GM12801 (cell line): ENCODE measurements around the gene MESP1.

Source experiments
- TF ChIP-seq, protein P1 (sequence below): IDR thresholded peaks from one replicate; pipeline ENCODE4 v1.5.1; 2011; ENCODE audit warnings: control low read depth; ENCODE audit not compliant: insufficient read length; ENCODE audit errors: extremely low read depth

The MESP1 gene

DNA sequence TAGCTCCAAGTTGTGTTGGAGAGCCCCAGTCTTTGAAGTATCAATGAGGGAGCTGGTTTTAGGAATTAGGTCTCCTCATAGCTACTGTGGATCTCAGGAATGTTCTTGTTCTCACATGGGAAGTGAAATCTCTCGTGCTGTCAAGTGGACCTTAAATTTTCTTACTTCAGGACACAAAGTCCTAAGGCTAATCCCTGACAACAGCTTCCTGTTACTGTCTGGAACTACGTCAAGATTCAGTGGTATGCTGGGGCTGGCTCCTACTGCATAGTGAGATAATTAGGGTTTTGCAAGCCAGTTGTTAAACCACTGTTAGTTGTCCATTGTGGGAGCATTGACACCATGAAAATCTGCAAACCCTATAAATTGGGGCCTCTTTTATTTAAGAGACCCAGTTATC lies 22.8 kb downstream of the MESP1 start:
- TF ChIP-seq, protein P1, sequence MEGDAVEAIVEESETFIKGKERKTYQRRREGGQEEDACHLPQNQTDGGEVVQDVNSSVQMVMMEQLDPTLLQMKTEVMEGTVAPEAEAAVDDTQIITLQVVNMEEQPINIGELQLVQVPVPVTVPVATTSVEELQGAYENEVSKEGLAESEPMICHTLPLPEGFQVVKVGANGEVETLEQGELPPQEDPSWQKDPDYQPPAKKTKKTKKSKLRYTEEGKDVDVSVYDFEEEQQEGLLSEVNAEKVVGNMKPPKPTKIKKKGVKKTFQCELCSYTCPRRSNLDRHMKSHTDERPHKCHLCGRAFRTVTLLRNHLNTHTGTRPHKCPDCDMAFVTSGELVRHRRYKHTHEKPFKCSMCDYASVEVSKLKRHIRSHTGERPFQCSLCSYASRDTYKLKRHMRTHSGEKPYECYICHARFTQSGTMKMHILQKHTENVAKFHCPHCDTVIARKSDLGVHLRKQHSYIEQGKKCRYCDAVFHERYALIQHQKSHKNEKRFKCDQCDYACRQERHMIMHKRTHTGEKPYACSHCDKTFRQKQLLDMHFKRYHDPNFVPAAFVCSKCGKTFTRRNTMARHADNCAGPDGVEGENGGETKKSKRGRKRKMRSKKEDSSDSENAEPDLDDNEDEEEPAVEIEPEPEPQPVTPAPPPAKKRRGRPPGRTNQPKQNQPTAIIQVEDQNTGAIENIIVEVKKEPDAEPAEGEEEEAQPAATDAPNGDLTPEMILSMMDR = no peak

DNA sequence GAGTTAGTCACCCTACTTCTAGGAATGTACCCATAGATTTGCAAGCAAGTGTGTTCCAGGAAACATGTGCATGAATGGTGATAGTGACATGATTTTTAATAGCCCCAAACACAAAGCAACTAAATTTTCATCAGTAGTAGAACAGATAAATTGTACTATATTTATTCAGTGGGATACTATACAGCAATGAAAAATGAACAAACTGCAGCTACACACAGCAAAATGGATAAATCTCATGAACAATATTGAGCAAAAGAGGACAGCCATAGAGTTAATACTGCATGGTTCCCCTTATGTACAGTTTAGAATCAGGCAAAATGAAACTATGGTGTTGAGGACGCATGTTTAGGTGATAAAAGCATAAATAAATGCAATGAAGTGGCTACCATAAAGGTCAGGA lies 26.0 kb downstream of the MESP1 start:
- TF ChIP-seq, protein P1 = no peak

DNA sequence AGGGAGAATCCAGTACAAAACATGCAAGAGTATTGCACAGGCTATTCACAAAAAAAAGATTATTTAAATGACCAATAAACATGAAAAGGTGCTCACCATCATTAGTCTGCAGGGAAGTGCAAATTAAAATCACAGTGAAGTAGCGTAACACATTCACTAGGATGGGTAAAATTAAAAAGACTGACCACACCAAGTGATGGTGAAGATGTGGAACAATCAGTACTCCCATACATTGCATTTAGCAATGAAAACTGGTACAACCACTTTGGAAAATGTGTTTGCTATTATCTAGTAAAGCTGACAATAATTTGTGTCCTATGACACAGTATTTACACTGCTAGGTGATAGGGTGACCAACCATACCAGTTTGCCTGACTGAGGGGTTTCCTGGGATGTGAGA lies 26.4 kb downstream of the MESP1 start:
- TF ChIP-seq, protein P1 = no peak

DNA sequence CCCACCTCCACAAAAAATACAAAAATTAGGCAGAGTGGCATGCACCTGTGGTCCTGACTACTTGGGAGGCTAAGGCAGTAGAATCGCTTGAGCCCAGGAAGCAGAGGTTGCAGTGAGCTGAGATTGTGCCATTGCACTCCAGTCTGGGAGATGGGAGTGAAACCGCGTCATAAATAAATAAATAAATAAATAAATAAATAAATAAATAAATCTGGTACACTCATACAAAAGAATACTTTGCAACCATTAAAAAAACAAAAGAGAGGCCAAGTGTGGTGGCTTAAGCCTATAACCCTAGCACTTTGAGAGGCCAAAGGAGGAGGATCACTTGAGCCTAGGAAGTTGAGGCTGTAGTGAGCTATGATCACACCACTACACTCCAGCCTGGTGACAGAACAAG lies 28.0 kb downstream of the MESP1 start:
- TF ChIP-seq, protein P1 = no peak

DNA sequence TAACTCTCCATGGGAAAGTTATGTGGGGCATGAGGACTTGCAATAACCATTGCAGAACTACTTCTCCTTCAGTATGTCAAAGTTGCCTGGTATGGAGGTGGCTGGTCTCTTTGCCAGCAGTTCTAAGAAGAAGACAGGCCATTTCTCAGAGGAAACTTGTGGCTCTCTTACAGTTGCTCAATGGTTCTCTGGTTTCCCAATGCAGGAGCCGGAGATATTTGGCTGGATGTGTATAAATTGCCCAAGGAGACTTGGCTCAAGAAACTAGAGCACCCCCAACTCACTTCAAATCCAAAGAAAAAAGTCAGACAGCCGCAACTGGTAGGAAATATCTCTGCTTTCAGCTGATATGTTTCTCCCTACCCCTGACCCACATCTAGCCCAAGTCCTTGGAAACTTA lies 36.3 kb downstream of the MESP1 start:
- TF ChIP-seq, protein P1 = no peak

DNA sequence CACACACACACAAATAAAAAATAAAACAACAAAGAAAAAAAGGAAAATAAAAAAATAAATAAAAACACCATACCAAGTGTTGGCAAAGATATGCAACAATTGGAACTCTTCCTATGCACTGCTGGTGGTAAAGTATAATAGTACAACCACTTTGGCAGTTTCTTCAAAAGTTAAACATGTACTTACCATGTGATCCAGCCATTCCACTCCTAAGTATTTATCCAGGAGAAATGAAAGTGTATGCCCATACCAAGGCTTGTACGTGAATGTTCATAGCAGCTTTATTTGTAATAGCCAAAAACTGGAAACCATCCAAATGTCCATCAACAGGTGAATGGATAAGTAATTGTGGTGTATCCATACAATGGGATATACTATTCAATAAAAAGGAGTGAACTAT lies 43.5 kb downstream of the MESP1 start:
- TF ChIP-seq, protein P1 = no peak

DNA sequence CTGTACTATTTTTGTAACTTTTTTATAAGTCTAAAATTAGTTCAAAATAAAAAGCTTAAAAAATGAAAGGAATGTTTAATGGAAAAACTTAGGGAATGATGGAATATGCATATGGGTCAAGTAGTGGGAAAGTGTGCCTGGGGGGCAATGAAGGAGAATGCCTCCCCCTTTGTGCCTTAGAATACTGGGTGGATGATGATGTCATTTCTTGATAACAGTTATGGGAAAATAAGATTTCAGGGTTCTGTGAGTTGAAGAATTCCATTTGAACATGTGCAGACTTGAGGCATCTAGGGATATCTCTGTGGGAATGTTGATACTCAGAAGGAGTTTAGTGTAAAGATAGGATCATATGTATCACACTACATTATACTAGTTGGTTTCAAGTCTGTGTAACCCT lies 46.6 kb downstream of the MESP1 start:
- TF ChIP-seq, protein P1 = no peak
